GM19351 (cell line): Measurements from ENCODE around the gene IL32.
A peak's percentile ranks its signal among the peaks of the same experiment; 100 is the strongest.
"Not testable (repeated sequence)": the region's sequence is repeated elsewhere in the genome, so short reads cannot be mapped to it uniquely, and the experiment has no call there.

Experiments
- ATAC-seq: cut with Tn5 transposase; IDR thresholded peaks from one replicate; pipeline ENCODE4 v1.9.1; 2021; ENCODE audit warnings: mild to moderate bottlenecking, moderate library complexity; ENCODE audit not compliant: unreplicated experiment

Gene IL32

GRCh38 chr16:3069146-3069545 is 3.7 kb downstream of the IL32 start:
- not testable (repeated sequence) for ATAC-seq

GRCh38 chr16:3070608-3071111 is 5.2 kb downstream of the IL32 start:
- no peak for ATAC-seq

- ATAC-seq = no peak
Measured at GRCh38 chr16:3071655-3072054, 6.2 kb downstream of the IL32 start.

- not testable (repeated sequence) for ATAC-seq
Measured at GRCh38 chr16:3072148-3072547, 6.7 kb downstream of the IL32 start.

- not testable (repeated sequence) for ATAC-seq
Measured at GRCh38 chr16:3072576-3073263, 7.3 kb downstream of the IL32 start.

GRCh38 chr16:3073448-3073847 is 8.0 kb downstream of the IL32 start:
- ATAC-seq = no peak

- ATAC-seq = peak; percentile 87
Measured at GRCh38 chr16:3074860-3075522, 9.6 kb downstream of the IL32 start.

- ATAC-seq = no peak
Measured at GRCh38 chr16:3075523-3075915, 10.1 kb downstream of the IL32 start.

- ATAC-seq = not testable (repeated sequence)
Measured at GRCh38 chr16:3075946-3076345, 10.5 kb downstream of the IL32 start.

- no peak for ATAC-seq
Measured at GRCh38 chr16:3076577-3076976, 11.1 kb downstream of the IL32 start.

GRCh38 chr16:3080024-3080423 is 14.6 kb downstream of the IL32 start:
- no peak for ATAC-seq

- not testable (repeated sequence) for ATAC-seq
Measured at GRCh38 chr16:3081957-3082356, 16.5 kb downstream of the IL32 start.

- ATAC-seq = not testable (repeated sequence)
Measured at GRCh38 chr16:3083408-3083807, 18.0 kb downstream of the IL32 start.

- ATAC-seq = no peak
Measured at GRCh38 chr16:3084491-3084890, 19.1 kb downstream of the IL32 start.

- ATAC-seq = no peak
Measured at GRCh38 chr16:3084969-3085670, 19.7 kb downstream of the IL32 start.

GRCh38 chr16:3085868-3086595 is 20.6 kb downstream of the IL32 start:
- ATAC-seq = no peak

GRCh38 chr16:3086596-3087242 is 21.3 kb downstream of the IL32 start:
- ATAC-seq = no peak

- ATAC-seq = no peak
Measured at GRCh38 chr16:3087243-3088235, 22.1 kb downstream of the IL32 start.

GRCh38 chr16:3088450-3088849 is 23.0 kb downstream of the IL32 start:
- no peak for ATAC-seq
